Measurements from ENCODE around the gene GPRIN2. TPM values are rescaled to one million over a fixed set of nuclear protein-coding genes. Genes with fewer than 3 reads are reported as not detected.
A peak's percentile ranks its signal among the peaks of the same experiment; 100 is the strongest.

GPRIN2 gene
- total RNA-seq, 1 experiment from 2014 or later = 12.8 TPM

- peaks cover 13% of the 10 kb centered on the region for H3K4me1 Mint-ChIP-seq (ENCODE audit: low read depth, unreplicated experiment)
- H3K27me3 Mint-ChIP-seq (ENCODE audit: unreplicated experiment) = no peaks in the 10 kb centered on the region
- no peak overlapping the region for H3K27ac Mint-ChIP-seq (ENCODE audit: unreplicated experiment)
- TF ChIP-seq, protein P1, sequence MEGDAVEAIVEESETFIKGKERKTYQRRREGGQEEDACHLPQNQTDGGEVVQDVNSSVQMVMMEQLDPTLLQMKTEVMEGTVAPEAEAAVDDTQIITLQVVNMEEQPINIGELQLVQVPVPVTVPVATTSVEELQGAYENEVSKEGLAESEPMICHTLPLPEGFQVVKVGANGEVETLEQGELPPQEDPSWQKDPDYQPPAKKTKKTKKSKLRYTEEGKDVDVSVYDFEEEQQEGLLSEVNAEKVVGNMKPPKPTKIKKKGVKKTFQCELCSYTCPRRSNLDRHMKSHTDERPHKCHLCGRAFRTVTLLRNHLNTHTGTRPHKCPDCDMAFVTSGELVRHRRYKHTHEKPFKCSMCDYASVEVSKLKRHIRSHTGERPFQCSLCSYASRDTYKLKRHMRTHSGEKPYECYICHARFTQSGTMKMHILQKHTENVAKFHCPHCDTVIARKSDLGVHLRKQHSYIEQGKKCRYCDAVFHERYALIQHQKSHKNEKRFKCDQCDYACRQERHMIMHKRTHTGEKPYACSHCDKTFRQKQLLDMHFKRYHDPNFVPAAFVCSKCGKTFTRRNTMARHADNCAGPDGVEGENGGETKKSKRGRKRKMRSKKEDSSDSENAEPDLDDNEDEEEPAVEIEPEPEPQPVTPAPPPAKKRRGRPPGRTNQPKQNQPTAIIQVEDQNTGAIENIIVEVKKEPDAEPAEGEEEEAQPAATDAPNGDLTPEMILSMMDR (IDR thresholded peaks at IDR 0.05; ENCODE audit: unreplicated experiment) = no peak
- BruUV-seq (replicated peaks) = no TSS peak
- no peaks in the 10 kb centered on the region for H3K36me3 Mint-ChIP-seq (ENCODE audit: insufficient read depth, unreplicated experiment)
- intact Hi-C loops (cut with micrococcal nuclease; ENCODE audit: unreplicated experiment) = no loop called here
- peak; percentile 6 for DNase-seq
- no peak overlapping the region for H3K4me3 Mint-ChIP-seq (ENCODE audit: low read depth, unreplicated experiment)
- CTCF ChIA-PET = interaction anchor here (0.7 to 1.3 kb wide), 4 partner anchors 9 to 12 kb away, joined by 3 to 6 read pairs (median 4); no protein-coding TSS in a partner anchor
- H3K9me3 Mint-ChIP-seq (ENCODE audit: low read depth, unreplicated experiment) = no peaks in the 10 kb centered on the region
These were observed 7.9 kb downstream of the GPRIN2 start for GRCh38 chr10:46548498-46549090.

DNA sequence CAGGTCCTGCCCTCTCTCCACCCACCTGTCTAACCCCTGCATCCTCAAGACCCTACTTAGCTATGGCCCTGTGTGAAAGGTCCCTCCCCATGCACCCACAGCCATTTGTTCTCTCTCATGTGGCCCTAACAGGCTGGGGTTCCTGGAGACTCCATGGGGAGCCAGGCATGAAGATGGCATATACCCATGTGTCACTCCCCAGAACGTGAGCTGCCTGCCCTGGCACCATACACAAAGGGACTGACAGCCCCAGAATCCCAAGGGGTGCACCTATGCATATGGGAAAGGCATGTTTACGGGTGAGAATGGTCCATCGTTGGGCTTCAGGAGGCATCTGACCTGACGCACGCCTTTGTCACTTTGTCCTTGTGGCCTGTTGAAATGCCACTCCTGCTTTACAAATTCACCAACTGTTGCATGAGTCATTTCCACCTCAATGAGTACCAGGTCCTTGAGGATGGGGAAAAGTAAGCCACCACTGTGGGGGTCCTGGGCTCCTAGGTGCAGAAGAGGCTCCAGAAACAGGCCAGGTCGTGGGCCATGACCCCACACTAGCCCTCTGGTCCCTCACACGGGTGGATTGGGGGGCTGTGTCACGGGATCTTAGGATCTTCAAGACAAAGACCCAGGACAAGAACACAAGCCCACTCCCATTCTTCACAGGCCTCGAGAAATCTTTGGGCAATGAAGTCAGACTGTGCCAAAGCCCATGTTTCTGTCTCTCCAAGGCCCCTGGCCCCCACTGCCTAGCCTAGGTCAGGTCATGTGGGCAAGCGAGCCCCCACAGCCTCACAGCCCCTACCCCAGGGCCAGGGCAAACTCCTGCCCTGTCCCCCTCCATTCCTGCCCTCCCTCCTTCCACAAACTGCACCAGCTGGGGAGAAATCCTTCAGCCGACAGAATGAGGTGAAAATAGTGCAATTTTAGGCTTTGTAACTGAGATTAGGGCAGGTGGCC, 8.6 kb downstream of the GPRIN2 start:
- CTCF ChIA-PET = interaction anchor here (0.7 to 1.3 kb wide), 3 partner anchors 8 to 13 kb away, joined by 3 to 6 read pairs (median 6); no protein-coding TSS in a partner anchor
- Mint-ChIP-seq H3K27ac (ENCODE audit: unreplicated experiment) (no peak overlapping the region), H3K4me1 (ENCODE audit: low read depth, unreplicated experiment) (peaks cover 21% of the 10 kb centered on the region), H3K9me3 (ENCODE audit: low read depth, unreplicated experiment) (no peaks in the 10 kb centered on the region), H3K4me3 (ENCODE audit: low read depth, unreplicated experiment) (no peak overlapping the region), H3K27me3 (ENCODE audit: unreplicated experiment) (no peaks in the 10 kb centered on the region), H3K36me3 (ENCODE audit: insufficient read depth, unreplicated experiment) (no peaks in the 10 kb centered on the region)
- TF ChIP-seq, protein P1 (IDR thresholded peaks at IDR 0.05; ENCODE audit: unreplicated experiment) = no peak
- intact Hi-C loops (cut with micrococcal nuclease; ENCODE audit: unreplicated experiment) = no loop called here
- peak; percentile 17 for DNase-seq
- BruUV-seq (replicated peaks) = no TSS peak

DNA sequence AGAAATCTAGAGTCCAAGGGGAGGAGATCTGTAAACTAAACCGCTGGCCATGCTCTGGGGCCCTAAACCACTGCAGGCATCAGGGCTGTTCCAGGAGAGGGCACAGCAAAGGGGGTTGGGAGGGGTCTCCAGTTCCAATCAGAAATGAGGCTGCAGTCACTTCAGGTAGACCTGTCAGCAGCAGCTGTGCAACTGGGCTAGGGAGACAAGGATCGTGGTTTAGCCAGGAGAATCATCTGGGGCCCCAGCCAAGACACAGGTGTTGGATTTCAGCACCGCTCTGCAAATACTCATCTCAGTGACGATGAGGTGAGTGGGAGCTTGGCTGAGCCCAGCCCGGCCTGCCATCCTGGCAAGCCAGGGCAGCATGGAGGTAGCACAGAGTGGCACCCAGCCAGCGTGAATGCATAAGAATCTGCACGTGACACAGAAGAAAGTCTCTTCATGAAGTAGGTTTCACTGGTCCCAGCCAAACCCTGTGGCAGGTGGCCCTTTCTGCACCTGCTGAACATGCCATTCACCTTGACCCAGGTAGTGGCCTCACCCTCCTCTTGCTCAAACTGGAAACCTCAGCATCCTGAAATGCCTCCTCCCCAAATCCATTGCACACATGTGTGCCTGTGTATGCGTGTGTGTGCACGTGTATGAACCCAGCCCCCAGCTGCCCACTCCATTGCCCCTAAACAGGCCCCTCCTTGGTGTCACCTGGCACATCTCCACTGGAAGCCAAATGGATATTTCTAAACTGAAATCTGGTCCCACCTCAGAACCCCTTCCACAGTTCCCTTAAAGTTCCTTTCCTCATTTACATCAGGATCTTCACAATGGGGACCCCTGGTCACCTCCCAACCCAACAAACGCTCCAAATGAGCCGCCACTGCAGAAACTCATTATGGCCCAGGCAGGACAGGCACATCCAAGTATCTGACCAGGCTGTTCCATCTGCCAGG, 9.6 kb downstream of the GPRIN2 start:
- peak; percentile 22 for DNase-seq
- H3K9me3 Mint-ChIP-seq (ENCODE audit: low read depth, unreplicated experiment) = no peaks in the 10 kb centered on the region
- no TSS peak for BruUV-seq (replicated peaks)
- no peak overlapping the region for H3K27ac Mint-ChIP-seq (ENCODE audit: unreplicated experiment)
- intact Hi-C loops (cut with micrococcal nuclease; ENCODE audit: unreplicated experiment) = no loop called here
- no peaks in the 10 kb centered on the region for H3K36me3 Mint-ChIP-seq (ENCODE audit: insufficient read depth, unreplicated experiment)
- no peak overlapping the region for H3K4me3 Mint-ChIP-seq (ENCODE audit: low read depth, unreplicated experiment)
- peaks cover 30% of the 10 kb centered on the region for H3K4me1 Mint-ChIP-seq (ENCODE audit: low read depth, unreplicated experiment)
- TF ChIP-seq, protein P1 (IDR thresholded peaks at IDR 0.05; ENCODE audit: unreplicated experiment) = no peak
- no peaks in the 10 kb centered on the region for H3K27me3 Mint-ChIP-seq (ENCODE audit: unreplicated experiment)
- CTCF ChIA-PET = no interaction called here

All from Calu3 (cell line).